OCI-LY1 (cell line): ENCODE measurements around the gene AMIGO3.

Source experiments
- CTCF ChIP-seq: fragments of 200-600 bp; sonication (generic), shearing (Covaris generic); IDR thresholded peaks from 2 replicates; pipeline ENCODE4 v1.5.1; 2017; ENCODE audit warnings: mild to moderate bottlenecking, antibody characterized with exemption, low read length, moderate library complexity, mixed read lengths
- EZH2 ChIP-seq: fragments of 200-600 bp; sonication (generic), shearing (Covaris generic); IDR thresholded peaks from 2 replicates; pipeline ENCODE4 v1.8.0; 2017; ENCODE audit warnings: borderline replicate concordance, mixed run types, mild to moderate bottlenecking, antibody characterized with exemption, low read length, moderate library complexity, mixed read lengths

DNA sequence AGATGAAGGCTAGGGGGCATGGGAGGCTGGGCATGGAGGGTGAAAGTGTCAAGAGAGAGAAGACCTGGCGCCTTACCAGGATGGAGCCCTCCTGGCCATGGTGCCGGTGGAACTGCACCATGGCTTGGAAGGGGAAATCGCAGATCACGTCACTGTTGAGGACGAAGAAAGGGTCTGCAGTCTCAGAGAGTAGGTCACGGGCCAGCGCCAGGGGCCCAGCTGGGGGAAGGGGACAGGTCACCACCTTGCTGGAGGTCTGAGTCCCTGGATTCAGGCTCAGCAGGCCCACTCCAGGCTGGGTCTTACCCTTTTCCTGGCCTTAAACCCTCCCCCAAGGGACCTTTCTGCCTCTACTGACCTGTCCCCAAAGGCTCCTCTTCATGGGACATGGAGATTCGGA is 3.4 kb upstream of the AMIGO3 start:
- TF ChIP-seq CTCF (no peak), EZH2 (no peak)
